ENCODE results near the gene TRIM65.

- TF ChIP-seq, protein P1, sequence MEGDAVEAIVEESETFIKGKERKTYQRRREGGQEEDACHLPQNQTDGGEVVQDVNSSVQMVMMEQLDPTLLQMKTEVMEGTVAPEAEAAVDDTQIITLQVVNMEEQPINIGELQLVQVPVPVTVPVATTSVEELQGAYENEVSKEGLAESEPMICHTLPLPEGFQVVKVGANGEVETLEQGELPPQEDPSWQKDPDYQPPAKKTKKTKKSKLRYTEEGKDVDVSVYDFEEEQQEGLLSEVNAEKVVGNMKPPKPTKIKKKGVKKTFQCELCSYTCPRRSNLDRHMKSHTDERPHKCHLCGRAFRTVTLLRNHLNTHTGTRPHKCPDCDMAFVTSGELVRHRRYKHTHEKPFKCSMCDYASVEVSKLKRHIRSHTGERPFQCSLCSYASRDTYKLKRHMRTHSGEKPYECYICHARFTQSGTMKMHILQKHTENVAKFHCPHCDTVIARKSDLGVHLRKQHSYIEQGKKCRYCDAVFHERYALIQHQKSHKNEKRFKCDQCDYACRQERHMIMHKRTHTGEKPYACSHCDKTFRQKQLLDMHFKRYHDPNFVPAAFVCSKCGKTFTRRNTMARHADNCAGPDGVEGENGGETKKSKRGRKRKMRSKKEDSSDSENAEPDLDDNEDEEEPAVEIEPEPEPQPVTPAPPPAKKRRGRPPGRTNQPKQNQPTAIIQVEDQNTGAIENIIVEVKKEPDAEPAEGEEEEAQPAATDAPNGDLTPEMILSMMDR (conservative IDR thresholded peaks at IDR 0.05): no peak
- TF ChIP-seq ZFX (IDR thresholded peaks at IDR 0.05): no peak
Measured at GRCh38 chr17:75875182-75875939, 21.4 kb downstream of the TRIM65 start.

Data from C4-2B (cell line).